GM18909 (cell line): ENCODE measurements around the gene PRM1.

ENCODE experiments used
- ATAC-seq: cut with Tn5 transposase; IDR thresholded peaks from one replicate; pipeline ENCODE4 v1.9.1; 2021; ENCODE audit warnings: mild to moderate bottlenecking; ENCODE audit not compliant: unreplicated experiment, poor library complexity

PRM1 gene

DNA sequence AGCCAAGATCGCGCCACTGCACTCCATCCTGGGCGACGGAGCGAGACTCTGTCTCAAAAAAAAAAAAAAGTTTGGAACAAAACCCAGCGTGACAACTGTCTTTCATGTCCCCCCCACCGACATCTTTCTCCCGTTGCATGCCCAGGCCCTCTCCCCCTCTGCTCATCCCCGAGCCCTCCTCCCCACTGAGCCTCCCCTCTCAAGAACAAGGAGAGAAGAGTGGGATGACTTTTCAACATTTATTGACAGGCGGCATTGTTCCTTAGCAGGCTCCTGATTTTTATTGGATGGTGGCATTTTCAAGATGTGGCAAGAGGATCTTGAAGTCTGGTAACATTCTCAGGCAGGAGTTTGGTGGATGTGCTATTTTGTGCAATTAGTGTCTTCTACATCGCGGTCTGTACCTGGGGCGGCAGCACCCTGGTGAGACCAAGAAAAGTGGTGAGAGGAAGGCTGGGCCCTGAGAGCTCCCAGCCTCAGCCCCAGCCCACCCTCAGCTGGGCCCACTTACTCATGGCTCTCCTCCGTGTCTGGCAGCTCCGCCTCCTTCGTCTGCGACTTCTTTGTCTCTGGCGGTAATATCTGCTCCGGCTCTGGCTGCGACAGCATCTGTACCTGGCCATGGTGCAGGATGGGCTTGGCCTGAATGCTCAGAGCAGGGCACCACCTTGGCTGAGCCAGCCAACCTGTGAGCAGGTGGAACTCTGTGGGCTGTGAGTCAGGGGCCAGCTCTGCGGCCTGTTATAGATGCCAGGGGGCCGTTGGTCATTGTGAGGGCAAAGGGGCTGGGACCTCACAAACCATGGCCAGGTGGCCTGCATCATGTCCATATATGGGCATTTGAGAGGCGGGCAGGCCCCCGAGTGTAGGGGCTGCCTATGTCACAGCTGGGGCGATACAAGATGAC, at the start of gene PRM1:
Gene PRM1, minus strand, starts transcription at position 715 of the 907 bp plus-strand sequence. Its CDS starts 92 bp downstream, at position 623.
- no peak for ATAC-seq

GRCh38 chr16:11330526-11331237, 49.6 kb upstream of the PRM1 start:
- ATAC-seq, result no peak

- no peak for ATAC-seq
Observed at GRCh38 chr16:11329891-11330290, 48.8 kb upstream of the PRM1 start.

DNA sequence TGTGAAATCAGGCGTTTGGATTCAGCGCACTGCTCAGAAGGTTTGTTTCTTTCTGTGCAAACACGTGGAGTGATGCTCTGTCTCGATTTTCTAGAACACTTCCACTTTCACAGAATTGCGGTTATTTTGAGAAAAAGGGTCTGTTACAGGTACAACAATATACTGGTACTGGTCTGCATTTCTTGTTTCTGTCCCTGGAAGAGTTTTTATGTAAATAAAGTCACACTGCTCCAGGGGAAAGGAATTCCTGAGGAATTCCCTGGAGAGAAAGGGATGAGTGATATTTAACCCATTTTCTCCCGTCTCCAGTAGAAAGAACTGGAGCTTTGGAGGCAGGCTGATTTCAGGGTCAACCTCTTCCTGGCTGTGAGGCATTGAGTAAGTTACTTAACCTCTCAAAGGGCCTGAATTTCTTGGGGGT, 48.0 kb upstream of the PRM1 start:
- peak; percentile 20 for ATAC-seq

DNA sequence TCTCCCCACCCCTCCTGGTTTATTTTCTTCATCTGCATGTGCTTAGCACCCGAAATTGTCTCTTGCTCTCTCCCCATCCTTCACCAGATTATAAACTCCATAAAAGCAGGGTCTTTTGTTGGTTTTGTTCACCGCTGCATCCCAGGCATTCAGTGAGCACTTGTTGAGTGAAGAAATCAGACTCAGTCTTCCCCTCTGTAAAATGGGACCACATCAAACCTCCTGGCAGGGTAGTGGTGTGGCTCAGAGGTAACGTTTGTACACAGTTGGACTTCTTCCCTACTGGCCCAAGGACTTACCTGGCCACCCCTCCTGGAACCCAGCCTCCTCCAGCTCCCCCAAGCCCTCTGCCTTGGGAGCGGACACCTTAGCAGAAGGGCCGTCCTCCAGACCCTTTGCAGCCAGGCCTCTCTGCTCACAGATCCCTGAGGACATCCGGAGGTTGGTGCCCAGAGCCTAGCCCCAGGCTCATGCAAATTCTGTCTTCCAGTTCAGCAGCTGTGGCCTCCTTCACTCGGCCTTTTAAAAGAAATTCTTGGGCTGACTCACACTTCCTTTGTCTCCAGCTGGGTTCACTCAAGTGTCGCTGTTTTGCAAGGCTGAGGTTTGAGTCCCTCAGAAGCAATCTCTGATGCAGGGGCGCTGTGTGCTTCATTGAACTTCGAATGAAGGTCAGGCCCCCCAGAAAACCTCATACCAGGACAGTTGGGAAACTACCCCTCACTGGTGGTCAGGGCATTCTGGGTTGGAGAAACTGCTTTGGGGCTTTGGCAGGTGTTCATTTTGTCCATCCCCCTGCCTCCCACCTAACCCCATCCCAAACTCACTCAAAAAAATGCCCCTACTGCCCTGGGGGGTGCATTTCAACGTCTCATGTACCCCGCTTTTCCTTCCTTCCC, 47.3 kb upstream of the PRM1 start:
- ATAC-seq, result peak; percentile 77

GRCh38 chr16:11327277-11328171, 46.4 kb upstream of the PRM1 start:
- ATAC-seq, result peak; percentile 37

DNA sequence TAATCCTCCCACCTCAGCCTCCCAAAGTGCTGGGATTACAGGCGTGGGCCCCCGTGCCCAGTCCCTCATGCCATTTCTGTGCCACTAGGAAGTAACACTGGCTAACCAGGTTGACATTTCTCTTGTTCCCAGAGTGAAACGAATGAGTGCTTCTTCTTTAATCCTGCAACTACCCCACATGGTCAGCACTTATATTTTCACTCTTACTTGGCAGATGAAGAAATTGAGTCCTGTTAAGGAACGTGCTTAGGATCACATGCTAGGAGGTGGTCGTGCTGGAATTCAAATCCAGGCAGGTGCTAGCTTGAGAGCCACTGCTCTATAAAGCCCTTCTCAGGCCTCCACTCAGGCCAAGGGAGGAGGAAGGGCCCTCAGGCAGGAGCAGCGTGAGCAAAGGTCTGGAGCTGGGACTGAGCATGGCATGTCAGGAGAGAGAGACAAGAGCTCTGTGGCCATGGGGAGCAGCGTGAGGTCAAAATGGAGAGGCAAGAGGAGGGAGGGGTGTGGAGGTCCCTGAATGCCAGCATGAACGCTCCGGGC, 45.7 kb upstream of the PRM1 start:
- ATAC-seq, result no peak

- ATAC-seq, result no peak
Observed at GRCh38 chr16:11326084-11326736, 45.1 kb upstream of the PRM1 start.

- ATAC-seq, result no peak
Observed at GRCh38 chr16:11325404-11326083, 44.4 kb upstream of the PRM1 start.

DNA sequence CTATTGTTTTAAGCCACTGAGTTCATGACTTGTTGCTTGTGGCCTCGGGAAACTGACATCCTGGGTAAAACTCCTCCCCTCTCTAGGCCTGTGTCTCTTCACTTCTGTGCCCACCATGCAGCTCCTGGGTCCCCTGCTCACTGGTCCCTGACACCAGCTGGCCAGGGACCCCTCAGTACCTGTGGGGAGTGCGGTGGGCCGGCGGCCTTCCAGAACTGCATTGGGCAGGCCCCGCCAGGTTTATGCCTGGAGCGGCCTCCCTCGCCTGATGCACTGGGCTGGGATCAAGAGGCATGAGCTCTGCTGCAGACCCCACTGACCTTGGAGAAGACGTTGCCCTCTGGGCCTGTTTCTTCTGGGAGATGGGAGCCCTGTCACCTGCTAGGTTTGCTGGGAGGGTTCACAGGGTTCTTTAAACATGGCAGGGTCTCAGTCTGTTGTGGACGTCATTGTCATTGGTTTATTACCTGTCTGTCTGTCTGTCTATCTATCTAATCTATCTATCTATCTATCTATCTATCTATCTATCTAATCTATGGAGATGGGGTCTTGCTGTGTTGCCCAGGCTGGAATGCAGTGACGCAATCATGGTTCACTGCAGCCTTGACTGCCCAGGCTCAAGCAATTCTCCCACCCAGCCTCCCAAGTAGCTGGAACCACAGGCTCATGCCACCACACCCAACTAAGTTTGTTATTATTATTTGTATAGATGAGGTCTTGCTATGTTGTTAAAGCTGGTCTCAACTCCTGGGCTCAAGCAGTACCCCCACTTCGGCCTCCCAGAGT, 42.6 kb upstream of the PRM1 start:
- no peak for ATAC-seq

GRCh38 chr16:11322823-11323222, 41.7 kb upstream of the PRM1 start:
- no peak for ATAC-seq

GRCh38 chr16:11321662-11322061, 40.5 kb upstream of the PRM1 start:
- no peak for ATAC-seq

DNA sequence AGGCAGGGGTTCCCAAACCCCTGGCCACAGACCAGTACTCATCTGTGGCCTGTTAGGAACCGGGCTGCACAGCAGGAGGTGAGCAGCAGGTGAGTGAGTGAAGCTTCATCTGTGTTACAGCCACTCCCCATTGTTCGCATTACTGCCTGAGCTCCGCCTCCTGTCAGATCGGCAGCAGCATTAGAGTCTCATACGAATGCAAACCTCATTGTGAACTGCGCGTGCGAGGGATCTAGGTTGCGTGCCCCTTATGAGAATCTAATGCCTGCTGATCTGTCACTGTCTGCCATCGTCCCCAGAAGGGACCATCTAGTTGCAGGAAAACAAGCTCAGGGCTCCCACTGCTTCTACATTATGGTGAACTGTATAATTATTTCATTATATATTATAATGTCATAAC, 39.0 kb upstream of the PRM1 start:
- ATAC-seq, result no peak

DNA sequence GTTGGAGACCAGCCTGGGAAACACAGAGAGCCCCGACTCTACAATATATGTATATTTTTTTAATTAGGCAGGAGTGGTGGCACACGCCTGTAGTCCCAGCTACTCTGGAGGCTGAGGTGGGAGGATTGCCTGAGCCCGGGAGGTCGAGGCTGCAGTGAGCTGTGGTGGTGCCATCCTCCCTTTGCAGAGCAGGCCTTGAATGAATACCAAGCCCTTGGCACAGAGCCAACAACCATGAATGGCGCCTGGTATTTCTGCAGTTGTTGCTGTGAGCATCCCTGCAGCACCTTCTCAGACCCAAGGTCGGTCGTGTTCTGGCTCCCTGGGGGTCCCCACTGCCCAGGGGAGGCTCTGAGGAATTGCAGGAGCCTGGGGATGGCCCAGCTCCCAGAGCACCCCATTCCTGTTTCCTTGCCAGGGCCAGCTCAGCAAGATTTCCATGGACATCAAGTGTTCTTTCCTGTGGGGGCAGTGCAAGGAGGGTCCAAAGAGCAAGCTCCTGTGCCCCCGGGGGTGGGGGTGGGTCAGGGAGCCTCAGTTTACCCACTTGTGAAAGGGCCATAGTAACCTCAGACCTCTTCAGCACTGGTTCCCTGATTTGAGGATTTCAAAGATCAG, 38.5 kb upstream of the PRM1 start:
- no peak for ATAC-seq

GRCh38 chr16:11318817-11319216, 37.7 kb upstream of the PRM1 start:
- ATAC-seq, result no peak

GRCh38 chr16:11316331-11317015, 35.3 kb upstream of the PRM1 start:
- ATAC-seq, result no peak
